GM18870 (cell line): ENCODE results near the gene GFRA1.

Source experiments
- ATAC-seq: cut with Tn5 transposase; IDR thresholded peaks from one replicate; pipeline ENCODE4 v1.9.1; 2021; ENCODE audit warnings: moderate library complexity; ENCODE audit not compliant: unreplicated experiment

GFRA1 gene

GRCh38 chr10:116132780-116133399 is 140.1 kb downstream of the GFRA1 start:
- no peak for ATAC-seq

GRCh38 chr10:116130006-116130405 is 143.0 kb downstream of the GFRA1 start:
- ATAC-seq = no peak

GRCh38 chr10:116126954-116127695 is 145.9 kb downstream of the GFRA1 start:
- ATAC-seq = no peak

DNA sequence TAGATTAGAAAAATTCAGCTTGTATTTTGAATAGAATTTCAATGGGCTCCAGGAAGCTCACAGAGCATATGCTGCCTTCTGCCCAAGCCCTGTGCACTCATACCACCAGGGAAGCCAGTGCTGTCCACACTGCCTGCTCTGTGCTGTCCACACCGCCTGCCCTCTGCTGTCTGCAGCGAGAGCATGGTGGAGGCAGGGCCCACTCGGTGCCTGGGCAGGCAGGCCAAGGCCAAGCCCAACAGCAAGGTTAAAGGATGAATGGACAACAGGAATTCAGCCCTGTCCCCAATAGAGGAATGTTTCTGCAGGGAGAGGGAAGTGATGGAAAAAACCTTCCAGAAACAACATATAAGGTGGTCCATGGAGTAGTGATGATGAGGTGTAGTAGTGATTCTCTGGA is 146.8 kb downstream of the GFRA1 start:
- no peak for ATAC-seq

DNA sequence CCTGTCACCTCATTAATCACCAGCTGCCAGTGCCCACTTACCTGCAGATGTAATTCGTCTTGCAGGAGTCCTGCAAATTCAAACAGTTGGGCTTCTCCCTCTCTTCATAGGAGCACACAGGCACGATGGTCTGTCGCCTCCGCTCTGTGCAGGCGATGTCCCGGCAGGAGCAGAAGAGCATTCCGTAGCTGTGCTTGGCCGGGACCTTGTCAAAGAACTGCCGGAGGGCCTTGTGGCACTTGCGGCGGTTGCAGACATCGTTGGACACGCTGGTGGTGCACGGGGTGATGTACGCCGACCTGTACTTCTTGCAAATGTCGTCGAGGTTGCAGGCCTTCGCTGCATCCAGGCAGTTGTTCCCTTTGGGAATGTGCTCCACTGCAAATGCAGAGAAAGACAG is 147.8 kb downstream of the GFRA1 start:
- no peak for ATAC-seq

DNA sequence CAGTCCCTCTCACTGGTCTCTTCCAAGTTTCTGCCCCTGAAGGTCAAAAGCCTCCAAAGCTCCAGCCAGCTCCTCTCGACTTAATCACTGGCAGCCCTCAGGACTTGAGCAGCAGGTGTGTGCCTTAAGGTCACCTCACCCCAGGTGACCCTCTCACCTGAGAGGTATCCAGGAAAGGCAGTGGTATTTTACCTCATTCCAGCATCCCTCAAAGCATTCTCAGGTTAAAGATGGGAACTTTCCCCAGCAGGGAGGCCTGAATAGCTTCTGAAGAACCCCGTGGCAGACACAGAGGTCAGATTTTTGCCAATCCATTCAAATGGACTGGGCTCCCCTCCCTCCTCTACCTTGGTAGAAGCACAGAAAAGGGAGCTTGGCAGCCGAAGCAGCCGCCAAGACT is 148.2 kb downstream of the GFRA1 start:
- ATAC-seq = no peak

GRCh38 chr10:116122664-116123063 is 150.3 kb downstream of the GFRA1 start:
- no peak for ATAC-seq

DNA sequence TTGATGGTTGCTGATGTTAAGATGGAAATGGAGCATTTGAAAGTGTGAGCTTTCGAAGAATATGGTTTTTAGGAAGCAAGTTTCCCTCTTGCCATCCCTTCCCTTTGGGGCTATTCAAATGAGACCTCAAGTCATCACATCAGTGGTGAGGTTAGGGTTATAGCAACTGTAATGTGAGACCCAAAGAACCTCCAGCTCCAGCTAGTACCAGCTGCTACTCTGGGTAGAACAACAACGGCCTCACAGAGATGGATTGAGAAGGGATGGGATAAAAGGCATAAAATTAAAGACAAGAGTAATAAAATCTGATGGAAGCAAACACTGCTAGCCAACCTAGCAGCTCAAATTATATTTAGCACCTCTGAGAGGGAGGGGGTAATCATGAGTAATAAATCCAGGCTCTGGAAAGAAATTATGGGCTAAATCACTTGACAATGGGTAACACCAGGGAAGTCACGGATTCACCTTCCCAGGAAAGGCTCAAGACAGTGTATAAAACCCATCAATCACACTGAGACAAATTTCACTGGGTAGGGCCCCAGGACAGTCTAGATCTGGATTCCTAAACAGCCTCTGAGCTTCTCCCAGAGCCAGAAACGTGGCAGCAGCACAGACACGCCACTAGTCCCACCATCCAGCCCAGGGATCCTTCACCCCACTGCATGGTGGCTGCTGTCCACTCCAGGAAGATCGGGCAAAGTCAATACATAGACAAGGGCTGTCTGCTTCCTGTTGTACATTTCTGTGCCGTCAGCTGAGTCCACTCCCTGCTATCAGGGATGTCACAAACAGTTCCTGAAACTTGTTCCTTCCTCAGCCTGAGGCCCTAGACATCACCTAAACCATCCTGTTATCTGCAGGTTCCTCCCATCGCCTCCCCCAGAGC is 151.1 kb downstream of the GFRA1 start:
- ATAC-seq = no peak

- no peak for ATAC-seq
Measured at GRCh38 chr10:116120688-116121455, 152.1 kb downstream of the GFRA1 start.

- ATAC-seq = no peak
Measured at GRCh38 chr10:116118847-116119246, 154.2 kb downstream of the GFRA1 start.

DNA sequence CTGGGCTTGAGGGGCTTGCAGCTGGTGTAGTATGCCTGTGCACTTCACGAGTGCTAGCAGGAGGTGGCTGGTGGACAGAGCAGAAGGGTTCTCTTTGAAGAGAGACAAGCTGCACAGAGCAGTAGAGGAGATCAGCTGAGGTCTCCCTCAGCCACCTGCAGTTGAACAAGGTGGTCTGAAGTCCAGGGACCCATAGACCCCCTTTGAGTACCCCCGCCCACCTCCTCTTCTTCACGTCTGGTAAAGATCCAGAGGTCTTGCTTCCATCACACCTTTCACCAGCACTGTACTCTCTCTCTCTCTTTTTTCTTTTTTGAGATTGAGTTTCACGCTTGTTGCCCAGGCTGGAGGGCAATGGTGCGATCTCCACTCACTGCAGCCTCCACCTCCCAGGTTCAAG is 157.2 kb downstream of the GFRA1 start:
- ATAC-seq = no peak

DNA sequence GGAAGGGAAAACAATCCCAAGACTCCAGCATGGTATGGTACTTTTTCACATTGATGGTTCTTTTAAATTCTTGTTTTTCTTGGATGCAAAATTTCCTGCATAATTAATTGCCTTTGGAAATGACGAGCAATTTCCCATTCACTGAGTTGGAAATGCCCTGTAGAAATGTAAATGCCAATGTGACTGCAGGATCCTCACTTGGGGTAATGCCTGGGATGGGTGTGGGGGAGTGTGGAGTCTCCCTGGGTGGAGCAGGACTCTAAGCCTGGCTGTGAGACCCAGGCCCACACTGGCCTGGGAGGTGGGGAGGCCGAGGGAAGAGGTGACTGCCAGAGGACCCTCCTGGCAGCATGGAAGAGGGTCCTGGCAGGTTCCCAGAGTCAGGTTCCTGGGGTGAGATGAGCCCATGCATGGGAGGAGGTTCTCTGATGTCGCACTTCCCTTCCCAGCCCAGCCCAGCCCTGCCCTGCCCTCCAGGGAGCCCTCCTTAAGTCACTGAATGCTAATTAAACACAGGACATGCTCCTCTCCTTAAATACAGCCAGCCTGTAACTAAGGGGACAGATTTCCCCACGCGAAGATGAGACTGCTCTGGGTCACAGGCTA is 157.9 kb downstream of the GFRA1 start:
- ATAC-seq = no peak

GRCh38 chr10:116113721-116114501 is 159.1 kb downstream of the GFRA1 start:
- no peak for ATAC-seq

GRCh38 chr10:116112232-116113231 is 160.5 kb downstream of the GFRA1 start:
- ATAC-seq = no peak

DNA sequence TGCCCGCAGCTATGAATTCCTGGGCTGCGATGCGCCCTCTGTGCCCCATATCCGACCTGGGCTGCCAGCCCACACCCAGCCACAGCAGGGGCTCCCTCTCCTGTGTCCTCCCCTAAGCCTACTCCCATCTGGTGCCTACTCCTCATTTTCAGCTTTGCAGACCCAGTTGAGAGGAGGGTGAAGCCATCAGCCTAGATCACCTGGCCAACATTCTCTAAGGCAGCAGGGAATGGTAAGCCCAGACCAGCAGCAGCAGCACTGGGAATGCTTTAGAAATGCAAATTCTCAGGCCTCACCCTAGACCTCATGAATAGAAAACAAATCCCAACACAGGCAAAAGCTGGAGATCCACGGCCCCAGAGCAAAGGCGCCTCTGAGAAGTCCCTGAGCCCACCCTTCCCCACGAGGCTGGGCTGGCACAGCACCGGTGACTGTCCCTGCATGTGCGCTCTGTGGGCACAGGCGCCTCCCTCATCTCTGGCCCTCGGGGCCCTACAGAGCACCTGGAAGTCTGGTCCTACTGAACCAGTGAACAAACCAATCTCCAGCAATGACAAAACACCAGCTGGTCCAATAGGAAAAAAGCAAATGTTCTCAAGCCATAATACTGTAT is 161.4 kb downstream of the GFRA1 start:
- no peak for ATAC-seq

GRCh38 chr10:116110736-116111135 is 162.3 kb downstream of the GFRA1 start:
- no peak for ATAC-seq

DNA sequence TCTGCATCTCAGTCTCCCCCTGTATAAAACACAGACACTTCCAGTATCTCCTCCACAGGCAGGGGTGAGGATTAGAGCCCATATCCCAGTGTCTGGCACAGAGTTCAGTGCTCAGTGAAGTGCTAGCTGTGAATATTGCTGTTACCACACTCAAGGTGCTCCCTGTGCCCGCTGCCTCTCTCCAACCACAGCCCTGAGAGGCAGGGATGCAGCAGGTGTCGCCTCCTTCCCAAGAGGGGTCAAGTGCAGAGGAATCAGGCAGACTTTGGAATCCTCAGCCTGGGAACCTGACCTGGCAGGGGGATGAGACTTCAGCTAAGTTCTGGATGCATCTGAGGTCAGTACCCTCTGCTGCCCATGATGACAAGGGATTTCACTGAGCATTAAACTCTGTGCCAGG is 163.1 kb downstream of the GFRA1 start:
- no peak for ATAC-seq

DNA sequence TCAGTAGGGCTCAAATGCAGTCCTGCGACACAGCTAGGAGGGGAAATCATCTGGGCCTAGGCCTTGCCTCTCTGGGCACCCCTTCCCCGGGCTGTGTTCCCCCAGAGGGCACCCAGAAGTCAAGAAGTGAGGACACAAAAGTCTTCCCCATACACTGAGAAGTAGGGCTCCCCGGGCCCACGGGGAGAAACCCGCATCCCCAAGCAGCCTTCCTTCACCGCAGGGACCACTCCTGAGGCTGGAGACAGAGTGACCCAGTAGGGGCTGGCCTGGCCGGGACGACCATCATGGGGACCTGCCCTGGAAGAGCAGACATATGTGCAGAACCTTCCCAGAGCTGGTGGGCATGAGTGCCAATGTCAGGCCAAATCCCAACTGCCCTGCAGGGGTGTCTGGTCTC is 163.5 kb downstream of the GFRA1 start:
- no peak for ATAC-seq
